DOHH2 (cell line): ENCODE results near the gene RPS15A.

ENCODE experiments used
- H3F3A ChIP-seq: fragments of 200-600 bp; sonication (generic), shearing (Covaris generic); 2 replicates; pipeline ENCODE4 v1.6.0; 2016; ENCODE audit warnings: antibody characterized with exemption, mild to moderate bottlenecking; ENCODE audit not compliant: control insufficient read depth, insufficient read depth
- H3K27ac ChIP-seq: fragments of 200-600 bp; sonication (generic); 2 replicates; pipeline ENCODE4 v1.5.1; 2014; ENCODE audit warnings: low read depth, mild to moderate bottlenecking, low read length, moderate library complexity
- H3K27me3 ChIP-seq: fragments of 200-600 bp; sonication (generic); 2 replicates; pipeline ENCODE4 v1.6.1; 2014; ENCODE audit warnings: mild to moderate bottlenecking, low read length, mixed read lengths; ENCODE audit not compliant: control insufficient read depth
- H3K36me3 ChIP-seq: fragments of 200-600 bp; sonication (generic); 2 replicates; pipeline ENCODE4 v1.6.1; 2014; ENCODE audit warnings: mild to moderate bottlenecking, low read length, moderate library complexity, mixed read lengths; ENCODE audit not compliant: control insufficient read depth
- H3K4me1 ChIP-seq: fragments of 200-600 bp; sonication (generic); 2 replicates; pipeline ENCODE4 v1.6.1; 2014; ENCODE audit warnings: mild to moderate bottlenecking, low read length, mixed read lengths; ENCODE audit not compliant: control insufficient read depth
- H3K4me2 ChIP-seq: fragments of 200-600 bp; sonication (generic); 2 replicates; pipeline ENCODE4 v1.6.0; 2014; ENCODE audit warnings: mild to moderate bottlenecking, low read length, moderate library complexity
- H3K4me3 ChIP-seq: fragments of 200-600 bp; sonication (generic); 2 replicates; pipeline ENCODE4 v1.5.1; 2014; ENCODE audit warnings: mild to moderate bottlenecking, low read length, mixed read lengths
- H3K79me2 ChIP-seq: fragments of 200-600 bp; sonication (generic); 2 replicates; pipeline ENCODE4 v1.6.1; 2014; ENCODE audit warnings: mild to moderate bottlenecking, low read length, mixed read lengths; ENCODE audit not compliant: control insufficient read depth
- H3K9me2 ChIP-seq: fragments of 200-600 bp; sonication (generic); replicated peaks from 2 replicates; pipeline ENCODE4 v1.6.1; 2014; ENCODE audit warnings: mild to moderate bottlenecking, low read length, mixed read lengths; ENCODE audit not compliant: control insufficient read depth
- H3K9me3 ChIP-seq: fragments of 200-600 bp; sonication (generic); 2 replicates; pipeline ENCODE4 v1.6.1; 2014; ENCODE audit warnings: antibody characterized with exemption, low read length, mixed read lengths; ENCODE audit not compliant: control insufficient read depth, insufficient read depth
- H4K20me1 ChIP-seq: fragments of 200-600 bp; sonication (generic); 2 replicates; pipeline ENCODE4 v1.6.0; 2014; ENCODE audit warnings: low read depth, mild to moderate bottlenecking, antibody characterized with exemption, low read length, moderate library complexity; ENCODE audit not compliant: control insufficient read depth, insufficient read depth
- EZH2phosphoT487 ChIP-seq: fragments of 200-600 bp; sonication (generic); IDR thresholded peaks from 2 replicates; pipeline ENCODE4 v1.6.1; 2017; ENCODE audit warnings: borderline replicate concordance, mild to moderate bottlenecking, antibody characterized with exemption, low read length, moderate library complexity, mixed read lengths
- TF ChIP-seq, protein P1 (sequence below): fragments of 200-600 bp; sonication (generic); IDR thresholded peaks from one replicate; pipeline ENCODE4 v1.5.1; 2014; ENCODE audit warnings: antibody characterized with exemption, mild to moderate bottlenecking, low read depth, low read length; ENCODE audit not compliant: poor library complexity, severe bottlenecking

Gene RPS15A

GRCh38 chr16:18834864-18835263 lies 44.7 kb upstream of the RPS15A start:
- Histone ChIP-seq H3K4me2 (no peak overlapping the region), H3K79me2 (no peaks in the 10 kb centered on the region), H3K27me3 (no peaks in the 10 kb centered on the region), H3K36me3 (peaks cover 94% of the 10 kb centered on the region), H4K20me1 (no peaks in the 10 kb centered on the region), H3K4me1 (no peaks in the 10 kb centered on the region), H3K4me3 (no peak overlapping the region), H3F3A (peaks cover 4% of the 10 kb centered on the region), H3K9me3 (no peaks in the 10 kb centered on the region), H3K9me2 (no peaks in the 10 kb centered on the region), H3K27ac (no peak overlapping the region)
- TF ChIP-seq, protein P1, sequence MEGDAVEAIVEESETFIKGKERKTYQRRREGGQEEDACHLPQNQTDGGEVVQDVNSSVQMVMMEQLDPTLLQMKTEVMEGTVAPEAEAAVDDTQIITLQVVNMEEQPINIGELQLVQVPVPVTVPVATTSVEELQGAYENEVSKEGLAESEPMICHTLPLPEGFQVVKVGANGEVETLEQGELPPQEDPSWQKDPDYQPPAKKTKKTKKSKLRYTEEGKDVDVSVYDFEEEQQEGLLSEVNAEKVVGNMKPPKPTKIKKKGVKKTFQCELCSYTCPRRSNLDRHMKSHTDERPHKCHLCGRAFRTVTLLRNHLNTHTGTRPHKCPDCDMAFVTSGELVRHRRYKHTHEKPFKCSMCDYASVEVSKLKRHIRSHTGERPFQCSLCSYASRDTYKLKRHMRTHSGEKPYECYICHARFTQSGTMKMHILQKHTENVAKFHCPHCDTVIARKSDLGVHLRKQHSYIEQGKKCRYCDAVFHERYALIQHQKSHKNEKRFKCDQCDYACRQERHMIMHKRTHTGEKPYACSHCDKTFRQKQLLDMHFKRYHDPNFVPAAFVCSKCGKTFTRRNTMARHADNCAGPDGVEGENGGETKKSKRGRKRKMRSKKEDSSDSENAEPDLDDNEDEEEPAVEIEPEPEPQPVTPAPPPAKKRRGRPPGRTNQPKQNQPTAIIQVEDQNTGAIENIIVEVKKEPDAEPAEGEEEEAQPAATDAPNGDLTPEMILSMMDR, result no peak
- no peak for TF ChIP-seq EZH2phosphoT487

DNA sequence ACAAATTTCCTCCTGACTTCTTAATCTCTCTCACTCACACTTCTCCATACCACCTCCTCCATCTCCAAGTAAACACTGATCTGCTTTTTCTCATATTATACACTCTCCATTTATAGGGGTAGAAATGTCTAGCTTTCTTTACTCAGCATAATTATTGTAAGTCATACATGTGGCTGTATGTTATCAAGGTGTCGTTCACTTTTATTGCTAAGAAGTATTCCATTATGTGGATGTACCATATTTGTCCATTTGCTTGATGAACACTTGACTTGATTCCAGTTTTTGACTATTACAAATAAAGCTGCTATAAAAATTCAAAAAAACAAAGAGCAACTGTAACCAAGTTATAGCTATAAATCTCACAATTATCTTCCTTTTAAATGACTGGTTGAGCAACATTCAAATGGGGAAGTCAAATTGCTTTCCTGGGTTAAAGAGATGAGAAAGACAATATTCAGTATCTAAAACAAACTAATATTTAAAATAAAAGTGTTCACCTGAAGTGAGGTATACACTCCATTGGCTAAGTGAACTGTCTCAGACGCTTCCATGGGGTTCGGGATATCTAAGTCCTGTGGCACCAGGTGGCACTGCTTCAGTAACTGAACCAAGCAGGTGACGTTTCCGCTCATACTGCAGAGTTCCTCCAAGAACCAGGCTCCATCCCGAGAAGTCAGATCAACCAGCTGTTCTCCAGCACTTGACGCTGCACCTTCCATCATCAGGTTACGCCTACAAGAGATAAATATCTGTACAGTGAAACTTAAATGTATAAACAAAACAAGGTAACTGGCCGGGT lies 43.8 kb upstream of the RPS15A start:
- Histone ChIP-seq H3K9me3 (no peaks in the 10 kb centered on the region), H3K79me2 (no peaks in the 10 kb centered on the region), H3K9me2 (no peaks in the 10 kb centered on the region), H3K4me2 (no peak overlapping the region), H4K20me1 (no peaks in the 10 kb centered on the region), H3K27ac (no peak overlapping the region), H3K4me3 (no peak overlapping the region), H3F3A (peaks cover 4% of the 10 kb centered on the region), H3K36me3 (peaks cover 96% of the 10 kb centered on the region), H3K4me1 (no peaks in the 10 kb centered on the region), H3K27me3 (no peaks in the 10 kb centered on the region)
- TF ChIP-seq, protein P1, result no peak
- TF ChIP-seq EZH2phosphoT487, result no peak

GRCh38 chr16:18832613-18833012 lies 42.5 kb upstream of the RPS15A start:
- TF ChIP-seq EZH2phosphoT487, result no peak
- TF ChIP-seq, protein P1, result no peak
- no peak overlapping the region for H3K4me2 ChIP-seq
- no peak overlapping the region for H3K27ac ChIP-seq
- no peaks in the 10 kb centered on the region for H3K79me2 ChIP-seq
- no peak overlapping the region for H3K4me3 ChIP-seq
- H3K36me3 ChIP-seq, result peaks cover 95% of the 10 kb centered on the region
- H3K4me1 ChIP-seq, result no peaks in the 10 kb centered on the region
- peaks cover 4% of the 10 kb centered on the region for H3F3A ChIP-seq
- H4K20me1 ChIP-seq, result no peaks in the 10 kb centered on the region
- H3K9me3 ChIP-seq, result no peaks in the 10 kb centered on the region
- H3K9me2 ChIP-seq, result no peaks in the 10 kb centered on the region
- H3K27me3 ChIP-seq, result no peaks in the 10 kb centered on the region
